Trophoblast cell (in vitro differentiated cells and primary cell): ENCODE results near the gene TINAGL1.

Experiments
- DNase-seq, 2 donors: peaks; one replicate each; pipeline ENCODE4 v3.0.0-alpha.2; 2016
- H2AFZ ChIP-seq: 2 replicates; pipeline ENCODE4 v1.6.1; 2013; ENCODE audit warnings: low read length, moderate library complexity, mild to moderate bottlenecking; ENCODE audit not compliant: insufficient read depth, poor library complexity
- H2AK5ac ChIP-seq: 2 replicates; pipeline ENCODE4 v1.6.1; 2013; ENCODE audit warnings: mild to moderate bottlenecking, low read length
- H2BK120ac ChIP-seq: 2 replicates; pipeline ENCODE4 v1.6.1; 2013; ENCODE audit warnings: low read length, mild to moderate bottlenecking, moderate library complexity; ENCODE audit not compliant: insufficient read depth, poor library complexity
- H2BK12ac ChIP-seq: 2 replicates; pipeline ENCODE4 v1.6.1; 2013; ENCODE audit warnings: mild to moderate bottlenecking, low read length, moderate library complexity
- H2BK5ac ChIP-seq: 2 replicates; pipeline ENCODE4 v1.6.1; 2013; ENCODE audit warnings: low read length, low read depth, moderate library complexity, mild to moderate bottlenecking; ENCODE audit not compliant: poor library complexity
- H3K14ac ChIP-seq: 2 replicates; pipeline ENCODE4 v1.6.1; 2013; ENCODE audit warnings: mild to moderate bottlenecking, low read length
- H3K18ac ChIP-seq: 2 replicates; pipeline ENCODE4 v1.6.1; 2013; ENCODE audit warnings: mild to moderate bottlenecking, low read length
- H3K23ac ChIP-seq: 2 replicates; pipeline ENCODE4 v1.6.1; 2013; ENCODE audit warnings: low read length
- H3K27ac ChIP-seq: 2 replicates; pipeline ENCODE4 v1.5.1; 2013; ENCODE audit warnings: low read depth, mild to moderate bottlenecking, inconsistent platforms, low read length, moderate library complexity
- H3K27me3 ChIP-seq: 2 replicates; pipeline ENCODE4 v1.6.1; 2013; ENCODE audit warnings: inconsistent platforms, mild to moderate bottlenecking, low read length, moderate library complexity; ENCODE audit not compliant: insufficient read depth
- H3K36me3 ChIP-seq, 2 experiments: 1 replicate in 1 of 2; 2 replicates in 1 of 2; pipeline ENCODE4 v1.6.1; 2013; ENCODE audit warnings: low read length in 2 of 2, mild to moderate bottlenecking in 2 of 2, moderate library complexity in 1 of 2; ENCODE audit not compliant: insufficient read depth in 2 of 2, control insufficient read depth in 1 of 2
- H3K4ac ChIP-seq: 2 replicates; pipeline ENCODE4 v1.6.1; 2013; ENCODE audit warnings: low read depth, mild to moderate bottlenecking, low read length, moderate library complexity
- H3K4me1 ChIP-seq, 2 experiments: 1 replicate in 1 of 2; 2 replicates in 1 of 2; pipeline ENCODE4 v1.6.1; 2013; ENCODE audit warnings: low read length in 2 of 2, mild to moderate bottlenecking in 2 of 2, moderate library complexity in 1 of 2; ENCODE audit not compliant: insufficient read depth in 2 of 2, control insufficient read depth in 1 of 2
- H3K4me2 ChIP-seq: 2 replicates; pipeline ENCODE4 v1.6.1; 2013; ENCODE audit warnings: inconsistent platforms, mild to moderate bottlenecking, low read length, moderate library complexity
- H3K4me3 ChIP-seq: 2 replicates; pipeline ENCODE4 v1.5.1; 2013; ENCODE audit warnings: mild to moderate bottlenecking, low read depth, low read length, inconsistent platforms
- H3K79me1 ChIP-seq: one replicate; pipeline ENCODE4 v1.6.1; 2013; ENCODE audit warnings: low read length
- H3K79me2 ChIP-seq: 2 replicates; pipeline ENCODE4 v1.6.1; 2013; ENCODE audit warnings: low read length, mild to moderate bottlenecking; ENCODE audit not compliant: control insufficient read depth, insufficient read depth, poor library complexity
- H3K9ac ChIP-seq: 2 replicates; pipeline ENCODE4 v1.6.1; 2013; ENCODE audit warnings: mild to moderate bottlenecking, low read length
- H3K9me3 ChIP-seq: 2 replicates; pipeline ENCODE4 v1.6.1; 2013; ENCODE audit warnings: low read depth, mild to moderate bottlenecking, control low read depth, inconsistent platforms, low read length; ENCODE audit not compliant: insufficient read depth
- H4K12ac ChIP-seq: 2 replicates; pipeline ENCODE4 v1.6.1; 2013; ENCODE audit warnings: low read depth, mild to moderate bottlenecking, low read length, moderate library complexity
- H4K8ac ChIP-seq: 2 replicates; pipeline ENCODE4 v1.6.1; 2013; ENCODE audit warnings: low read depth, mild to moderate bottlenecking, low read length, moderate library complexity
- H4K91ac ChIP-seq: one replicate; pipeline ENCODE4 v1.6.1; 2013; ENCODE audit warnings: low read depth, mild to moderate bottlenecking, low read length, moderate library complexity
- WGBS: extraction: QIAGEN DNeasy Blood & Tissue Kit; methylation state at CpG from one replicate; pipeline ENCODE4 v1.1.7; 2013; ENCODE audit warnings: missing lambda C conversion rate; ENCODE audit not compliant: insufficient read length, insufficient coverage; ENCODE audit errors: extremely low coverage; 5-methylcytosine and 5-hydroxymethylcytosine counted together

Gene TINAGL1

DNA sequence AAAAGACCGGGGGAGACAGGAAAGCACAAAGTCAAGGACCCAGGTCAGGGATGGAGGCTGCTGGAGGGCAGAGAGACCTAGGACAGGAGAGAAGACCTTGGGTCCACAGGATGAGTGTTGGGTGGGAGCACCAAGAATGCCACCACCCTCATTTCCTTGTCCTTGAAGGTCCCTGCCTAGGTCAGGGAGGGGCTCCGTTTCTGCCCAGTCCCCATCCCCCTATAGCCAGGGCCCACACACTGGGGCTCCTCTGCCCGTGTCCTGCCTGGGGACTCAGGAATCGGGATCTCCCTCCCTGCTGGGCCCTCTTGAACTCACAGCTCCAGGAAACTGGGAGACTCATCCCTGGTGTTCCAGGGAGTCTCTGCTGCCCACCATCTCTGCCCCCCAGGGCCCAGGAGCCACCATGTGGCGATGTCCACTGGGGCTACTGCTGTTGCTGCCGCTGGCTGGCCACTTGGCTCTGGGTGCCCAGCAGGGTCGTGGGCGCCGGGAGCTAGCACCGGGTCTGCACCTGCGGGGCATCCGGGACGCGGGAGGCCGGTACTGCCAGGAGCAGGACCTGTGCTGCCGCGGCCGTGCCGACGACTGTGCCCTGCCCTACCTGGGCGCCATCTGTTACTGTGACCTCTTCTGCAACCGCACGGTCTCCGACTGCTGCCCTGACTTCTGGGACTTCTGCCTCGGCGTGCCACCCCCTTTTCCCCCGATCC is 584 bp downstream of the TINAGL1 start:
- WGBS, result no CpG with 5 or more reads among the region's 27 CpGs
- H3K9me3 ChIP-seq, result no peaks in the 10 kb centered on the region
- H2BK12ac ChIP-seq, result peak overlapping the region; percentile 51
- peak overlapping the region; percentile 60 for H2BK120ac ChIP-seq
- H3K4me3 ChIP-seq, result peak overlapping the region; percentile 69
- peaks cover 9 to 11% of the 10 kb centered on the region in 2 experiments for H3K36me3 ChIP-seq
- H2BK5ac ChIP-seq, result peak overlapping the region; percentile 70
- H4K91ac ChIP-seq, result peak overlapping the region; percentile 87
- peak overlapping the region; percentile 64 for H4K12ac ChIP-seq
- peak overlapping the region; percentile 75 for H2AK5ac ChIP-seq
- peaks cover 59% of the 10 kb centered on the region for H3K79me1 ChIP-seq
- H3K9ac ChIP-seq, result peak overlapping the region; percentile 3
- peak overlapping the region; percentile 90 for H3K18ac ChIP-seq
- H3K4me2 ChIP-seq, result peak overlapping the region; percentile 71
- DNase-seq, result no peak
- peaks cover 36% of the 10 kb centered on the region for H3K79me2 ChIP-seq
- peak overlapping the region; percentile 78 for H4K8ac ChIP-seq
- H3K27ac ChIP-seq, result peak overlapping the region; percentile 95
- peak overlapping the region; percentile 27 for H2AFZ ChIP-seq
- H3K23ac ChIP-seq, result no peak overlapping the region
- peak overlapping the region; percentile 98 for H3K4ac ChIP-seq
- peak overlapping the region; percentile 86 for H3K14ac ChIP-seq
- H3K27me3 ChIP-seq, result no peaks in the 10 kb centered on the region
- peaks cover 54 to 75% of the 10 kb centered on the region in 2 experiments for H3K4me1 ChIP-seq

GRCh38 chr1:31577515-31578192 is 1.3 kb downstream of the TINAGL1 start:
- H3K9me3 ChIP-seq, result no peaks in the 10 kb centered on the region
- H3K36me3 ChIP-seq, result peaks cover 16 to 17% of the 10 kb centered on the region in 2 experiments
- H2AK5ac ChIP-seq, result peak overlapping the region; percentile 75
- DNase-seq, result peak; percentile 89 to 90
- no peaks in the 10 kb centered on the region for H3K27me3 ChIP-seq
- H4K8ac ChIP-seq, result no peak overlapping the region
- H3K18ac ChIP-seq, result peak overlapping the region; percentile 90
- peaks cover 58 to 76% of the 10 kb centered on the region in 2 experiments for H3K4me1 ChIP-seq
- H4K91ac ChIP-seq, result peak overlapping the region; percentile 87
- H3K9ac ChIP-seq, result peak overlapping the region; percentile 35
- H3K4me3 ChIP-seq, result peak overlapping the region; percentile 69
- peak overlapping the region; percentile 70 for H2BK5ac ChIP-seq
- H3K4me2 ChIP-seq, result peak overlapping the region; percentile 71
- no peak overlapping the region for H4K12ac ChIP-seq
- no CpG with 5 or more reads among the region's 6 CpGs for WGBS
- peaks cover 36% of the 10 kb centered on the region for H3K79me2 ChIP-seq
- peak overlapping the region; percentile 86 for H3K14ac ChIP-seq
- peak overlapping the region; percentile 98 for H3K4ac ChIP-seq
- H2BK12ac ChIP-seq, result no peak overlapping the region
- H2BK120ac ChIP-seq, result no peak overlapping the region
- H2AFZ ChIP-seq, result no peak overlapping the region
- peaks cover 61% of the 10 kb centered on the region for H3K79me1 ChIP-seq
- no peak overlapping the region for H3K23ac ChIP-seq
- peak overlapping the region; percentile 95 for H3K27ac ChIP-seq

DNA sequence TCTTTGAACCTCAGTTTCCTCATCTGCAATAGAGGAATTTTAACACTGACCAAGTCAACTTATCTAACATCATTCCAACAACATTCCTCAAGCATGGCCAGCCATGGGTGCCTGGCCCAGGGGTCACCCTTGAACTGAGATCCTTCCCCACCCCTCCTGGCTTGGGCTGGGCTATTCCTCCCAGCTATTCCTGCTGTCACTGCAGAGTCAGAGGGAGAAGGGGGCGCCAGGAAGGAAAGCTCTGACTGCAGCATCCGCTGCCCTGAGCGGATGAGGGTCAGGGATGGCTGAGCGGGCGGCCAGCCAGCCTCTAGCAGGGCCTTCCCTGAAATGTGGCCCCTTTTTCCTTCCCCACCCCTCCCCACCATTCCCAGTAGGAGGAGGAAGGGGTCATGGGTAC is 3.1 kb downstream of the TINAGL1 start:
- no peak overlapping the region for H2BK120ac ChIP-seq
- H4K91ac ChIP-seq, result no peak overlapping the region
- no peaks in the 10 kb centered on the region for H3K9me3 ChIP-seq
- DNase-seq, result no peak
- peak overlapping the region; percentile 8 for H3K14ac ChIP-seq
- peak overlapping the region; percentile 26 for H3K4me3 ChIP-seq
- H3K36me3 ChIP-seq, result peaks cover 32 to 34% of the 10 kb centered on the region in 2 experiments
- H3K4me2 ChIP-seq, result peak overlapping the region; percentile 63
- no peak overlapping the region for H3K23ac ChIP-seq
- H2AK5ac ChIP-seq, result no peak overlapping the region
- H2BK5ac ChIP-seq, result peak overlapping the region; percentile 15
- no peak overlapping the region for H4K12ac ChIP-seq
- H3K4me1 ChIP-seq, result peaks cover 53 to 69% of the 10 kb centered on the region in 2 experiments
- peak overlapping the region; percentile 37 for H3K4ac ChIP-seq
- no peak overlapping the region for H2BK12ac ChIP-seq
- no peak overlapping the region for H2AFZ ChIP-seq
- peak overlapping the region; percentile 38 for H3K9ac ChIP-seq
- no peaks in the 10 kb centered on the region for H3K27me3 ChIP-seq
- peak overlapping the region; percentile 63 for H3K27ac ChIP-seq
- no peak overlapping the region for H4K8ac ChIP-seq
- H3K79me1 ChIP-seq, result peaks cover 54% of the 10 kb centered on the region
- H3K18ac ChIP-seq, result peak overlapping the region; percentile 5
- H3K79me2 ChIP-seq, result peaks cover 33% of the 10 kb centered on the region
- WGBS, result no CpG with 5 or more reads among the region's 5 CpGs

- Histone ChIP-seq H3K79me1 (peaks cover 47% of the 10 kb centered on the region), H3K36me3 (peaks cover 44 to 45% of the 10 kb centered on the region in 2 experiments), H2BK5ac (peak overlapping the region; percentile 29), H2AFZ (no peak overlapping the region), H3K9me3 (peaks cover 2% of the 10 kb centered on the region), H3K27ac (peak overlapping the region; percentile 63), H3K9ac (no peak overlapping the region), H3K79me2 (peaks cover 31% of the 10 kb centered on the region), H2BK120ac (no peak overlapping the region), H3K27me3 (no peaks in the 10 kb centered on the region), H3K4me3 (no peak overlapping the region), H3K4ac (peak overlapping the region; percentile 73), H4K8ac (peak overlapping the region; percentile 8), H2AK5ac (peak overlapping the region; percentile 21), H3K14ac (peak overlapping the region; percentile 37), H4K91ac (peak overlapping the region; percentile 23), H3K4me2 (peak overlapping the region; percentile 63), H4K12ac (no peak overlapping the region), H3K4me1 (peaks cover 47 to 63% of the 10 kb centered on the region in 2 experiments), H3K18ac (peak overlapping the region; percentile 79), H3K23ac (no peak overlapping the region), H2BK12ac (peak overlapping the region; percentile 2)
- WGBS, result no CpG with 5 or more reads among the region's 5 CpGs
- DNase-seq, result peak in 1 of 2 donors; percentile 66
These were observed 4.2 kb downstream of the TINAGL1 start for GRCh38 chr1:31580513-31580870.
